SK-N-SH (cell line): ENCODE measurements around the gene PDS5B. TPM values are rescaled to one million over a fixed set of nuclear protein-coding genes. Genes with fewer than 3 reads are reported as not detected.

Experiments
- CTCF ChIA-PET: fragments of 300-600, 350-600 bp; formaldehyde crosslinking; extraction: SDS; loops from one replicate; lab custom pipeline; 2021; lab: Yijun Ruan, JAX
- POLR2A ChIA-PET: fragments of 350-600 bp; sonication (Branson Sonifier 250); formaldehyde crosslinking; extraction: SDS; loops from one replicate; lab custom pipeline; 2020; ENCODE audit warnings: antibody characterized with exemption, inconsistent platforms; lab: Yijun Ruan, JAX
- DNase-seq: peaks from one replicate; pipeline ENCODE4 v3.0.0; 2012
- H2AFZ ChIP-seq: fragments of 200-600 bp; sonication (generic); 2 replicates; pipeline ENCODE4 v1.8.1; 2016; ENCODE audit warnings: antibody characterized with exemption, mild to moderate bottlenecking, low read depth
- H3F3A ChIP-seq: fragments of 200-600 bp; sonication (generic); replicated peaks from 2 replicates; pipeline ENCODE3; 2016; ENCODE audit warnings: antibody characterized with exemption, mild to moderate bottlenecking; ENCODE audit not compliant: insufficient read depth
- H3K27ac ChIP-seq, 2 experiments: fragments of 200-500 bp in 1 of 2; fragments of 200-600 bp in 1 of 2; sonication (Bioruptor generic) in 1 of 2; sonication (generic), shearing (Covaris generic) in 1 of 2; 2 replicates each; pipeline versions ENCODE4 v1.5.1 to v1.6.1; 2014 to 2016; ENCODE audit warnings: low read depth in 2 of 2, inconsistent platforms in 1 of 2, low read length in 1 of 2, mild to moderate bottlenecking in 1 of 2, mixed read lengths in 1 of 2
- H3K27me3 ChIP-seq: fragments of 200-600 bp; sonication (generic), shearing (Covaris generic); 2 replicates; pipeline ENCODE4 v1.6.1; 2016; ENCODE audit warnings: mixed run types; ENCODE audit not compliant: insufficient read depth
- H3K36me3 ChIP-seq, 2 experiments: fragments of 200-500 bp in 1 of 2; fragments of 200-600 bp in 1 of 2; sonication (Bioruptor generic) in 1 of 2; sonication (generic) in 1 of 2; replicated peaks in 1 of 2; 2 replicates each; pipeline versions ENCODE3 to v1.5.1; 2014 to 2016; ENCODE audit warnings: low read length in 1 of 2, mild to moderate bottlenecking in 1 of 2; ENCODE audit not compliant: insufficient read depth in 2 of 2, control insufficient read depth in 1 of 2
- H3K4me1 ChIP-seq, 2 experiments: fragments of 200-500 bp in 1 of 2; fragments of 200-600 bp in 1 of 2; sonication (Bioruptor generic) in 1 of 2; sonication (generic), shearing (Covaris generic) in 1 of 2; 2 replicates each; pipeline versions ENCODE4 v1.5.1 to v1.6.1; 2014 to 2016; ENCODE audit warnings: low read depth in 1 of 2, low read length in 1 of 2, mixed run types in 1 of 2; ENCODE audit not compliant: insufficient read depth in 2 of 2, control insufficient read depth in 1 of 2
- H3K4me2 ChIP-seq: fragments of 200-600 bp; sonication (generic), shearing (Covaris generic); 2 replicates; pipeline ENCODE4 v1.6.1; 2017; ENCODE audit warnings: mixed run types
- H3K4me3 ChIP-seq, 2 experiments: fragments of 200-500 bp in 1 of 2; fragments of 200-600 bp in 1 of 2; sonication (Bioruptor generic) in 1 of 2; sonication (generic), shearing (Covaris generic) in 1 of 2; 2 replicates each; pipeline versions ENCODE4 v1.5.1 to v1.8.1; 2014 to 2016; ENCODE audit warnings: low read depth in 2 of 2, inconsistent platforms in 1 of 2, low read length in 1 of 2, mild to moderate bottlenecking in 1 of 2, mixed read lengths in 1 of 2, moderate library complexity in 1 of 2
- H3K79me2 ChIP-seq: fragments of 200-600 bp; sonication (generic); 2 replicates; pipeline ENCODE4 v1.8.1; 2017; ENCODE audit warnings: mild to moderate bottlenecking; ENCODE audit not compliant: insufficient read depth
- H3K9ac ChIP-seq: fragments of 200-600 bp; sonication (generic); 2 replicates; pipeline ENCODE4 v1.6.1; 2017; ENCODE audit warnings: mixed run types
- H3K9me2 ChIP-seq: fragments of 200-600 bp; sonication (generic); 2 replicates; pipeline ENCODE4 v1.6.1; 2017; ENCODE audit warnings: mixed run types
- H3K9me3 ChIP-seq: fragments of 200-600 bp; sonication (generic); 2 replicates; pipeline ENCODE4 v1.6.1; 2017; ENCODE audit warnings: mixed run types, mild to moderate bottlenecking, moderate library complexity
- H4K20me1 ChIP-seq: fragments of 200-600 bp; sonication (generic); 2 replicates; pipeline ENCODE4 v1.6.1; 2017; ENCODE audit warnings: mild to moderate bottlenecking, mixed run types; ENCODE audit not compliant: insufficient read depth
- ELF1 ChIP-seq: IDR thresholded peaks from 2 replicates; pipeline ENCODE4 v1.4.0; 2012
- EZH2phosphoT487 ChIP-seq: fragments of 200-600 bp; sonication (generic); IDR thresholded peaks from 2 replicates; pipeline ENCODE4 v1.6.1; 2017; ENCODE audit warnings: low read depth, mixed run types, mild to moderate bottlenecking, antibody characterized with exemption, moderate library complexity, borderline replicate concordance
- FOSL2 ChIP-seq: IDR thresholded peaks from 2 replicates; pipeline ENCODE4 v1.4.0; 2012; ENCODE audit warnings: low read depth, mild to moderate bottlenecking, moderate library complexity, borderline replicate concordance
- FOXJ3 ChIP-seq: sonication (generic); formaldehyde crosslinking; IDR thresholded peaks from 2 replicates; pipeline ENCODE4 v1.5.1; 2020; ENCODE audit warnings: mild to moderate bottlenecking, missing genetic modification reagents
- GABPA ChIP-seq: IDR thresholded peaks from 2 replicates; pipeline ENCODE4 v1.4.0; 2012; ENCODE audit warnings: low read depth, mild to moderate bottlenecking
- GATA2 ChIP-seq: sonication (generic); formaldehyde crosslinking; IDR thresholded peaks from 2 replicates; pipeline ENCODE4 v1.5.0; 2020; ENCODE audit warnings: mild to moderate bottlenecking, missing genetic modification reagents
- IRF3 ChIP-seq: fragments of 150-350 bp; IDR thresholded peaks from 2 replicates; pipeline ENCODE4 v1.6.1; 2016; ENCODE audit warnings: mild to moderate bottlenecking, low read depth, low read length
- MEF2A ChIP-seq: IDR thresholded peaks from 2 replicates; pipeline ENCODE4 v1.4.0; 2012; ENCODE audit warnings: low read depth, borderline replicate concordance
- MXI1 ChIP-seq: IDR thresholded peaks from 2 replicates; pipeline ENCODE4 v1.6.1; 2012; ENCODE audit warnings: mild to moderate bottlenecking, low read depth, low read length, improper control_type of control experiment
- NRF1 ChIP-seq: IDR thresholded peaks from 2 replicates; pipeline ENCODE4 v1.6.1; 2012; ENCODE audit warnings: low read depth, mild to moderate bottlenecking, low read length
- RAD21 ChIP-seq: IDR thresholded peaks from 2 replicates; pipeline ENCODE4 v1.6.1; 2012; ENCODE audit warnings: mild to moderate bottlenecking, low read length
- RCOR1 ChIP-seq: fragments of 150-350 bp; IDR thresholded peaks from 2 replicates; pipeline ENCODE4 v1.6.1; 2017; ENCODE audit warnings: antibody characterized with exemption, low read length
- RFX5 ChIP-seq: IDR thresholded peaks from 2 replicates; pipeline ENCODE4 v1.6.1; 2012; ENCODE audit warnings: mild to moderate bottlenecking, improper control_type of control experiment, low read length
- RXRA ChIP-seq: IDR thresholded peaks from 2 replicates; pipeline ENCODE4 v1.4.0; 2012; ENCODE audit warnings: low read depth, mild to moderate bottlenecking, borderline replicate concordance
- SIN3A ChIP-seq: IDR thresholded peaks from 2 replicates; pipeline ENCODE4 v1.6.1; 2012; ENCODE audit warnings: low read depth, mild to moderate bottlenecking, low read length, moderate library complexity, borderline replicate concordance
- SMC3 ChIP-seq: IDR thresholded peaks from 2 replicates; pipeline ENCODE4 v1.6.1; 2012; ENCODE audit warnings: low read depth, low read length, improper control_type of control experiment
- TAF1 ChIP-seq: IDR thresholded peaks from 2 replicates; pipeline ENCODE4 v1.6.1; 2012; ENCODE audit warnings: low read depth, mild to moderate bottlenecking, low read length, moderate library complexity, borderline replicate concordance
- TEAD4 ChIP-seq: IDR thresholded peaks from 2 replicates; pipeline ENCODE4 v1.4.0; 2012; ENCODE audit warnings: mild to moderate bottlenecking, borderline replicate concordance; ENCODE audit not compliant: insufficient read depth
- ZBTB33 ChIP-seq: IDR thresholded peaks from 2 replicates; pipeline ENCODE4 v1.4.0; 2012; ENCODE audit warnings: low read depth, borderline replicate concordance
- WGBS: methylation state at CpG from one replicate; pipeline ENCODE4 v1.1.6; 2017; ENCODE audit warnings: low lambda C conversion rate; 5-methylcytosine and 5-hydroxymethylcytosine counted together
- polyA plus RNA-seq, 3 experiments: library from polyadenylated mRNA; depleted of rRNA; stranded (reverse); fragments of >200 nt; gene quantifications; 2 replicates each; pipeline ENCODE4 v1.2.3, GENCODE V29; 2012
- TF ChIP-seq, protein P1 (sequence below): fragments of 150-350 bp; IDR thresholded peaks from 2 replicates; pipeline ENCODE4 v1.6.1; 2017; ENCODE audit warnings: antibody characterized with exemption, low read length, low read depth, borderline replicate concordance

Gene PDS5B
- polyA plus RNA-seq, 1 of the 3 experiments (the other 2 are of a cell fraction) = 3.8 TPM

GRCh38 chr13:32736648-32737047, 150.4 kb downstream of the PDS5B start (continued):
- TF ChIP-seq IRF3 = no peak
- TF ChIP-seq RFX5 = no peak
- no peak for TF ChIP-seq ZBTB33
- no peak for TF ChIP-seq RXRA
- no peak for TF ChIP-seq ELF1
- TF ChIP-seq TEAD4 = no peak
- TF ChIP-seq NRF1 = no peak
- TF ChIP-seq GABPA = no peak
- TF ChIP-seq MXI1 = no peak

- H4K20me1 ChIP-seq = no peaks in the 10 kb centered on the region
- CTCF ChIA-PET = interaction anchor here (0.7 to 1.2 kb wide), 2 partner anchors 150 to 224 kb away, joined by 3 read pairs; no protein-coding TSS in a partner anchor
- H3K27me3 ChIP-seq = no peaks in the 10 kb centered on the region
- H3K4me2 ChIP-seq = no peak overlapping the region
- H3K9ac ChIP-seq = no peak overlapping the region
- H3K27ac ChIP-seq = no peak overlapping the region; a peak in 1 of 4 replicates
- peaks cover 9% of the 10 kb centered on the region; the same call in 1 of the 2 replicates for H3K79me2 ChIP-seq
- DNase-seq = no peak
- POLR2A ChIA-PET = no interaction called here
- peaks cover 21 to 51% of the 10 kb centered on the region in 2 experiments for H3K36me3 ChIP-seq
- H3K4me3 ChIP-seq = no peak overlapping the region
- H3K9me2 ChIP-seq = no peaks in the 10 kb centered on the region
- H2AFZ ChIP-seq = no peak overlapping the region
- peaks cover 0 to 12% of the 10 kb centered on the region in 2 experiments; a peak in 2 of 4 replicates for H3K4me1 ChIP-seq
- TF ChIP-seq FOXJ3 (CRISPR knock-in tag) = no peak
- TF ChIP-seq FOSL2 = no peak
- TF ChIP-seq RAD21 = no peak
- no peak for TF ChIP-seq SMC3
- TF ChIP-seq TAF1 = no peak
- TF ChIP-seq RXRA = no peak
- no peak for TF ChIP-seq SIN3A
- TF ChIP-seq, protein P1, sequence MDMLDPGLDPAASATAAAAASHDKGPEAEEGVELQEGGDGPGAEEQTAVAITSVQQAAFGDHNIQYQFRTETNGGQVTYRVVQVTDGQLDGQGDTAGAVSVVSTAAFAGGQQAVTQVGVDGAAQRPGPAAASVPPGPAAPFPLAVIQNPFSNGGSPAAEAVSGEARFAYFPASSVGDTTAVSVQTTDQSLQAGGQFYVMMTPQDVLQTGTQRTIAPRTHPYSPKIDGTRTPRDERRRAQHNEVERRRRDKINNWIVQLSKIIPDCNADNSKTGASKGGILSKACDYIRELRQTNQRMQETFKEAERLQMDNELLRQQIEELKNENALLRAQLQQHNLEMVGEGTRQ = no peak
- no peak for TF ChIP-seq NRF1
- no peak for TF ChIP-seq ZBTB33
- no peak for TF ChIP-seq MEF2A
- no peak for TF ChIP-seq RCOR1
- no peak for TF ChIP-seq EZH2phosphoT487
- TF ChIP-seq GATA2 (CRISPR knock-in tag) = no peak
- peaks cover 5% of the 10 kb centered on the region for H3F3A ChIP-seq
- no peaks in the 10 kb centered on the region for H3K9me3 ChIP-seq
- WGBS = 86% methylated on average over 2 of the region's 2 CpGs
Observed at GRCh38 chr13:32737111-32737571, 150.9 kb downstream of the PDS5B start.
